A673 (cell line): ENCODE measurements around the gene MAFF. TPM values are rescaled to one million over a fixed set of nuclear protein-coding genes. Genes with fewer than 3 reads are reported as not detected.

Experiments
- BruUV-seq: library from RNA; stranded (reverse); fragments of 400-500 nt; replicated peaks from 2 replicates; lab custom pipeline; 2021; lab: Mats Ljungman, UMichigan
- CTCF ChIA-PET: fragments of 300-600 bp; sonication (Branson Sonifier 250); formaldehyde crosslinking; loops from one replicate; lab custom pipeline; 2022; ENCODE audit warnings: antibody characterized with exemption; lab: Charles Lee
- POLR2A ChIA-PET: fragments of 300-600 bp; sonication (Branson Sonifier 250); formaldehyde crosslinking; loops from one replicate; lab custom pipeline; 2022; ENCODE audit warnings: antibody characterized with exemption; ENCODE audit not compliant: low non-redundant PET; lab: Charles Lee
- DNase-seq: peaks from one replicate; pipeline ENCODE4 v3.0.0-alpha.2; 2015; ENCODE audit warnings: low spot score
- H3K27ac ChIP-seq: fragments of 200-600 bp; sonication (generic); 2 replicates; pipeline ENCODE4 v1.5.1; 2016; ENCODE audit warnings: mixed run types, low read depth, mild to moderate bottlenecking, mixed read lengths, antibody characterized with exemption, low read length; ENCODE audit not compliant: poor library complexity, severe bottlenecking
- H3K27me3 ChIP-seq: fragments of 200-600 bp; sonication (generic); replicated peaks from 2 replicates; pipeline ENCODE4 v1.6.1; 2017; ENCODE audit warnings: mixed run types, low read depth, mild to moderate bottlenecking, mixed read lengths, antibody characterized with exemption, low read length; ENCODE audit not compliant: insufficient read depth, poor library complexity
- H3K36me3 ChIP-seq: fragments of 200-600 bp; sonication (generic); 2 replicates; pipeline ENCODE4 v1.6.1; 2016; ENCODE audit warnings: mixed run types, mild to moderate bottlenecking, mixed read lengths, antibody characterized with exemption, low read length; ENCODE audit not compliant: insufficient read depth, poor library complexity, severe bottlenecking
- H3K4me1 ChIP-seq: fragments of 200-600 bp; sonication (generic); 2 replicates; pipeline ENCODE4 v1.6.1; 2017; ENCODE audit warnings: mixed run types, mild to moderate bottlenecking, mixed read lengths, antibody characterized with exemption, low read length; ENCODE audit not compliant: insufficient read depth, poor library complexity, severe bottlenecking
- H3K4me3 ChIP-seq: fragments of 200-600 bp; sonication (generic); 2 replicates; pipeline ENCODE4 v1.5.1; 2016; ENCODE audit warnings: low read depth, mixed run types, mild to moderate bottlenecking, mixed read lengths, low read length; ENCODE audit not compliant: poor library complexity, severe bottlenecking
- H3K9me3 ChIP-seq: fragments of 200-600 bp; sonication (generic); 2 replicates; pipeline ENCODE4 v1.6.1; 2016; ENCODE audit warnings: mixed run types, low read depth, mild to moderate bottlenecking, mixed read lengths, antibody characterized with exemption, low read length; ENCODE audit not compliant: poor library complexity, severe bottlenecking
- EZH2 ChIP-seq: fragments of 200-600 bp; sonication (generic); IDR thresholded peaks from 2 replicates; pipeline ENCODE4 v1.6.1; 2017; ENCODE audit warnings: borderline replicate concordance, low read depth, mild to moderate bottlenecking, mixed read lengths, antibody characterized with exemption, low read length; ENCODE audit not compliant: poor library complexity, severe bottlenecking
- intact Hi-C: fragments of 100-400 bp; cut with micrococcal nuclease; formaldehyde crosslinking; loops from one replicate; pipeline ENCODE4 v1.10.0; 2022; ENCODE audit not compliant: unreplicated experiment
- total RNA-seq: library from RNA; stranded (reverse); gene quantifications from 2 replicates; pipeline ENCODE4 v1.2.3, GENCODE V29; 2021
- TF ChIP-seq, protein P1 (sequence below): fragments of 300-800, 200-600 bp; sonication (generic); conservative IDR thresholded peaks from 2 replicates; pipeline ENCODE4 v1.5.1; 2017; ENCODE audit warnings: low read depth, mild to moderate bottlenecking, antibody characterized with exemption, low read length, moderate library complexity, mixed read lengths

The MAFF gene
- total RNA-seq, 1 experiment from 2014 or later, result 6.3 TPM

DNA sequence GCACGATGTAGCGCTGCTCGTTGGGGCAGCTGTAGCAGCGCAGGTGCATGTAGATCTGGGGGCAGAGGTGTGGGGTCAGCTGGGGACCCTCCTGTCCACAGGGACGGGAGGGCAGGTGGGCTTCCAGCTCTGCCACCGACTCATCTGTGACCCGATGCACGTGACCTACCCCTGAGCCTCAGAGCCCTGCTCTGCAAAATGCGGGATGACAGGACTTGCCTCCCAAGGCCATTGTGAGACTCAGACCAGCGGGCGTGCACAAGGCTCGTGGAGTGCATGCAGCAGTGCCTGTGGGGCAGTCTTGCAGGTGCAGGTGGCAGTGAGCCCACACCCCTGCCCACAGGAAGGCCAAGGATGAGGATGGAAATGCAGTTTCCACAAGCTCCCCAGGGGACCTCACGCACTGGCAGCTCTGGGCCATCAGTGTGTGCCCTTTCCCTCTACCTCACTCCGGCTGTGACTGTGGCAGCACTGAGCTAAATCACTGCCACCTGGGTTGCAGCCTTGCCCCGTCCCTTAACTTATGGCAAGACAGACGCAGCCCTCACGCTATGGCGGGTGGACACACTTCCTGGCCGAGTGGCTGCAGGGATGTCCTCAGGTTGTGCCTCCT lies 44.4 kb downstream of the MAFF start:
- CTCF ChIA-PET, result no interaction called here
- H3K9me3 ChIP-seq, result no peaks in the 10 kb centered on the region
- POLR2A ChIA-PET, result no interaction called here
- intact Hi-C loops, result no loop called here
- H3K4me3 ChIP-seq, result no peak overlapping the region
- no TSS peak for BruUV-seq
- DNase-seq, result no peak
- TF ChIP-seq, protein P1, sequence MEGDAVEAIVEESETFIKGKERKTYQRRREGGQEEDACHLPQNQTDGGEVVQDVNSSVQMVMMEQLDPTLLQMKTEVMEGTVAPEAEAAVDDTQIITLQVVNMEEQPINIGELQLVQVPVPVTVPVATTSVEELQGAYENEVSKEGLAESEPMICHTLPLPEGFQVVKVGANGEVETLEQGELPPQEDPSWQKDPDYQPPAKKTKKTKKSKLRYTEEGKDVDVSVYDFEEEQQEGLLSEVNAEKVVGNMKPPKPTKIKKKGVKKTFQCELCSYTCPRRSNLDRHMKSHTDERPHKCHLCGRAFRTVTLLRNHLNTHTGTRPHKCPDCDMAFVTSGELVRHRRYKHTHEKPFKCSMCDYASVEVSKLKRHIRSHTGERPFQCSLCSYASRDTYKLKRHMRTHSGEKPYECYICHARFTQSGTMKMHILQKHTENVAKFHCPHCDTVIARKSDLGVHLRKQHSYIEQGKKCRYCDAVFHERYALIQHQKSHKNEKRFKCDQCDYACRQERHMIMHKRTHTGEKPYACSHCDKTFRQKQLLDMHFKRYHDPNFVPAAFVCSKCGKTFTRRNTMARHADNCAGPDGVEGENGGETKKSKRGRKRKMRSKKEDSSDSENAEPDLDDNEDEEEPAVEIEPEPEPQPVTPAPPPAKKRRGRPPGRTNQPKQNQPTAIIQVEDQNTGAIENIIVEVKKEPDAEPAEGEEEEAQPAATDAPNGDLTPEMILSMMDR, result no peak
- no peak for TF ChIP-seq EZH2
- H3K27ac ChIP-seq, result no peak overlapping the region
- H3K27me3 ChIP-seq, result no peaks in the 10 kb centered on the region
- H3K36me3 ChIP-seq, result no peaks in the 10 kb centered on the region
- H3K4me1 ChIP-seq, result peaks cover 10% of the 10 kb centered on the region

DNA sequence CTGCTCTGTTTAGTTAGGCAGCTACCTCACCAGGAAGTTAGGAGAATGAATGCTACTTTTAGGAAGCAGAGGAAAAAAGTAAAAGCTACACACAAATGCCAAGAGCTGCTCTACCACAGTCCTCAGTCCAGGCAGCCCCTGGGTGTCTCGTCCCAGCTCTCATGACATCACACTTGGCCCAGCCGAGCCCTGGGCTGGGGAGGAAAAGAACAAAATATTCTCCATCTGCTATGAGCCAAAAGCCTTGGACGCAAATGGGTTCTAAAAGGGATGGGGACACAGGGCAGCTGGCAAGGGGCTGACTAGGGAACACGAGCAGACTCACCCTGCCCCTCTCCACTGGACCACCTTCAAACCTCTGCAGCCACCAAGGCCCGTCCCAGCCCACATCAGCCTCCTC lies 44.9 kb downstream of the MAFF start:
- no peak overlapping the region for H3K4me3 ChIP-seq
- ChIA-PET POLR2A (no interaction called here), CTCF (no interaction called here)
- DNase-seq, result no peak
- H3K4me1 ChIP-seq, result peaks cover 10% of the 10 kb centered on the region
- intact Hi-C loops, result no loop called here
- no peaks in the 10 kb centered on the region for H3K36me3 ChIP-seq
- no TSS peak for BruUV-seq
- no peaks in the 10 kb centered on the region for H3K9me3 ChIP-seq
- no peaks in the 10 kb centered on the region for H3K27me3 ChIP-seq
- TF ChIP-seq, protein P1, result no peak
- TF ChIP-seq EZH2, result no peak
- H3K27ac ChIP-seq, result no peak overlapping the region

GRCh38 chr22:38247713-38248112 lies 45.9 kb downstream of the MAFF start:
- intact Hi-C loops, result no loop called here
- H3K4me1 ChIP-seq, result peaks cover 10% of the 10 kb centered on the region
- no TSS peak for BruUV-seq

More at GRCh38 chr22:38247713-38248112, 45.9 kb downstream of the MAFF start:
- no peak for DNase-seq
- CTCF ChIA-PET, result no interaction called here
- H3K36me3 ChIP-seq, result no peaks in the 10 kb centered on the region
- TF ChIP-seq, protein P1, result no peak
- no peak for TF ChIP-seq EZH2
- POLR2A ChIA-PET, result no interaction called here
- no peak overlapping the region for H3K27ac ChIP-seq
- H3K27me3 ChIP-seq, result no peaks in the 10 kb centered on the region
- no peak overlapping the region for H3K4me3 ChIP-seq
- H3K9me3 ChIP-seq, result no peaks in the 10 kb centered on the region
